Ishikawa (cell line): ENCODE measurements around the gene OR2M4.

Source experiments
- CREB1 ChIP-seq: IDR thresholded peaks from 2 replicates; pipeline ENCODE4 v1.6.1; 2012; ENCODE audit warnings: low read depth
- EP300 ChIP-seq: IDR thresholded peaks from 2 replicates; pipeline ENCODE4 v1.6.1; 2012; ENCODE audit warnings: borderline replicate concordance
- FOXM1 ChIP-seq: IDR thresholded peaks from 2 replicates; pipeline ENCODE4 v1.6.1; 2012; ENCODE audit warnings: low read depth, borderline replicate concordance
- MAX ChIP-seq: IDR thresholded peaks from 2 replicates; pipeline ENCODE4 v1.6.1; 2012
- NFIC ChIP-seq: IDR thresholded peaks from 2 replicates; pipeline ENCODE4 v1.6.1; 2012
- RAD21 ChIP-seq: IDR thresholded peaks from 2 replicates; pipeline ENCODE4 v1.6.1; 2012; ENCODE audit warnings: low read depth
- REST ChIP-seq: IDR thresholded peaks from 2 replicates; pipeline ENCODE4 v1.6.1; 2012; ENCODE audit warnings: low read depth, mild to moderate bottlenecking
- TAF1 ChIP-seq: IDR thresholded peaks from 2 replicates; pipeline ENCODE4 v1.6.1; 2012; ENCODE audit warnings: low read depth, mild to moderate bottlenecking
- TCF12 ChIP-seq: IDR thresholded peaks from 2 replicates; pipeline ENCODE4 v1.6.1; 2012; ENCODE audit warnings: low read depth
- TEAD4 ChIP-seq: IDR thresholded peaks from 2 replicates; pipeline ENCODE4 v1.6.1; 2012
- USF1 ChIP-seq: IDR thresholded peaks from 2 replicates; pipeline ENCODE4 v1.6.1; 2012
- YY1 ChIP-seq: IDR thresholded peaks from 2 replicates; pipeline ENCODE4 v1.6.1; 2012; ENCODE audit warnings: low read depth
- ZBTB7A ChIP-seq: IDR thresholded peaks from 2 replicates; pipeline ENCODE4 v1.6.1; 2012; ENCODE audit warnings: low read depth

GRCh38 chr1:248183996-248184395 is 47.2 kb upstream of the OR2M4 start:
- TF ChIP-seq MAX (no peak), REST (no peak), USF1 (no peak), NFIC (no peak), FOXM1 (no peak), YY1 (no peak), RAD21 (no peak), TEAD4 (no peak), TAF1 (no peak), TCF12 (no peak), CREB1 (no peak), ZBTB7A (no peak), EP300 (no peak)
